ENCODE measurements around the gene U2AF2.

The U2AF2 gene

GRCh38 chr19:55645512-55645881, 9.3 kb upstream of the U2AF2 start:
- no peak overlapping the region for H3K4me3 ChIP-seq (ENCODE audit: low read length)
- peaks cover 42% of the 10 kb centered on the region for H3K4me1 ChIP-seq (ENCODE audit: control insufficient read depth, insufficient read depth, low read length)
- H3K9me3 ChIP-seq (ENCODE audit: control insufficient read depth, low read length) = no peaks in the 10 kb centered on the region
- no peaks in the 10 kb centered on the region for H3K27me3 ChIP-seq (replicated peaks; ENCODE audit: control insufficient read depth, insufficient read depth, low read length)
- peaks cover 13% of the 10 kb centered on the region for H3K36me3 ChIP-seq (ENCODE audit: control insufficient read depth, insufficient read depth, low read length, severe bottlenecking)
- no peak overlapping the region for H3K9ac ChIP-seq (ENCODE audit: low read length)
- DNase-seq (ENCODE audit: low read depth) = no peak

- Histone ChIP-seq H3K27me3 (replicated peaks; ENCODE audit: control insufficient read depth, insufficient read depth, low read length) (no peaks in the 10 kb centered on the region), H3K4me1 (ENCODE audit: control insufficient read depth, insufficient read depth, low read length) (peaks cover 40% of the 10 kb centered on the region), H3K9me3 (ENCODE audit: control insufficient read depth, low read length) (no peaks in the 10 kb centered on the region), H3K36me3 (ENCODE audit: control insufficient read depth, insufficient read depth, low read length, severe bottlenecking) (peaks cover 13% of the 10 kb centered on the region), H3K4me3 (ENCODE audit: low read length) (peak overlapping the region; percentile 89), H3K9ac (ENCODE audit: low read length) (peak overlapping the region; percentile 95)
- no peak for DNase-seq (ENCODE audit: low read depth)
Measured at GRCh38 chr19:55646889-55647731, 7.7 kb upstream of the U2AF2 start.

GRCh38 chr19:55647732-55648584, 6.9 kb upstream of the U2AF2 start, which contains the start of gene CCDC106:
Gene CCDC106, plus strand, starts transcription at chr19:55648212. Its CDS starts 835 bp downstream, at chr19:55649047.
- peak within 1 kb of the TSS; percentile 95 for H3K9ac ChIP-seq (ENCODE audit: low read length)
- H3K4me1 ChIP-seq (ENCODE audit: control insufficient read depth, insufficient read depth, low read length) = peaks cover 34% of the 10 kb centered on the region
- DNase-seq (ENCODE audit: low read depth) = peak; percentile 86
- H3K27me3 ChIP-seq (replicated peaks; ENCODE audit: control insufficient read depth, insufficient read depth, low read length) = no peaks in the 10 kb centered on the region
- H3K36me3 ChIP-seq (ENCODE audit: control insufficient read depth, insufficient read depth, low read length, severe bottlenecking) = peaks cover 17% of the 10 kb centered on the region
- no peaks in the 10 kb centered on the region for H3K9me3 ChIP-seq (ENCODE audit: control insufficient read depth, low read length)
- H3K4me3 ChIP-seq (ENCODE audit: low read length) = peak within 1 kb of the TSS; percentile 89

GRCh38 chr19:55648585-55649267, 6.1 kb upstream of the U2AF2 start:
- Histone ChIP-seq H3K9me3 (ENCODE audit: control insufficient read depth, low read length) (no peaks in the 10 kb centered on the region), H3K4me1 (ENCODE audit: control insufficient read depth, insufficient read depth, low read length) (peaks cover 30% of the 10 kb centered on the region), H3K36me3 (ENCODE audit: control insufficient read depth, insufficient read depth, low read length, severe bottlenecking) (peaks cover 17% of the 10 kb centered on the region), H3K9ac (ENCODE audit: low read length) (peak overlapping the region; percentile 95), H3K27me3 (replicated peaks; ENCODE audit: control insufficient read depth, insufficient read depth, low read length) (no peaks in the 10 kb centered on the region), H3K4me3 (ENCODE audit: low read length) (peak overlapping the region; percentile 89)
- DNase-seq (ENCODE audit: low read depth) = no peak

- H3K9me3 ChIP-seq (ENCODE audit: control insufficient read depth, low read length) = no peaks in the 10 kb centered on the region
- H3K36me3 ChIP-seq (ENCODE audit: control insufficient read depth, insufficient read depth, low read length, severe bottlenecking) = peaks cover 16% of the 10 kb centered on the region
- no peak for DNase-seq (ENCODE audit: low read depth)
- peak overlapping the region; percentile 89 for H3K4me3 ChIP-seq (ENCODE audit: low read length)
- H3K27me3 ChIP-seq (replicated peaks; ENCODE audit: control insufficient read depth, insufficient read depth, low read length) = no peaks in the 10 kb centered on the region
- H3K9ac ChIP-seq (ENCODE audit: low read length) = peak overlapping the region; percentile 95
- peaks cover 26% of the 10 kb centered on the region for H3K4me1 ChIP-seq (ENCODE audit: control insufficient read depth, insufficient read depth, low read length)
Measured at GRCh38 chr19:55649268-55650125, 5.3 kb upstream of the U2AF2 start.

GRCh38 chr19:55650126-55650557, 4.7 kb upstream of the U2AF2 start:
- H3K9me3 ChIP-seq (ENCODE audit: control insufficient read depth, low read length) = no peaks in the 10 kb centered on the region
- no peak overlapping the region for H3K4me3 ChIP-seq (ENCODE audit: low read length)
- peaks cover 19% of the 10 kb centered on the region for H3K4me1 ChIP-seq (ENCODE audit: control insufficient read depth, insufficient read depth, low read length)
- peaks cover 10% of the 10 kb centered on the region for H3K36me3 ChIP-seq (ENCODE audit: control insufficient read depth, insufficient read depth, low read length, severe bottlenecking)
- no peak for DNase-seq (ENCODE audit: low read depth)
- no peak overlapping the region for H3K9ac ChIP-seq (ENCODE audit: low read length)
- no peaks in the 10 kb centered on the region for H3K27me3 ChIP-seq (replicated peaks; ENCODE audit: control insufficient read depth, insufficient read depth, low read length)

GRCh38 chr19:55650602-55651230, 4.1 kb upstream of the U2AF2 start:
- no peak overlapping the region for H3K9ac ChIP-seq (ENCODE audit: low read length)
- H3K4me1 ChIP-seq (ENCODE audit: control insufficient read depth, insufficient read depth, low read length) = peaks cover 19% of the 10 kb centered on the region
- no peak for DNase-seq (ENCODE audit: low read depth)

GRCh38 chr19:55651236-55651635, 3.6 kb upstream of the U2AF2 start:
- peaks cover 4% of the 10 kb centered on the region for H3K36me3 ChIP-seq (ENCODE audit: control insufficient read depth, insufficient read depth, low read length, severe bottlenecking)
- no peaks in the 10 kb centered on the region for H3K27me3 ChIP-seq (replicated peaks; ENCODE audit: control insufficient read depth, insufficient read depth, low read length)
- no peak overlapping the region for H3K9ac ChIP-seq (ENCODE audit: low read length)
- H3K4me1 ChIP-seq (ENCODE audit: control insufficient read depth, insufficient read depth, low read length) = peaks cover 24% of the 10 kb centered on the region
- no peak for DNase-seq (ENCODE audit: low read depth)
- no peak overlapping the region for H3K4me3 ChIP-seq (ENCODE audit: low read length)
- no peaks in the 10 kb centered on the region for H3K9me3 ChIP-seq (ENCODE audit: control insufficient read depth, low read length)

More at GRCh38 chr19:55650602-55651230, 4.1 kb upstream of the U2AF2 start:
- H3K27me3 ChIP-seq (replicated peaks; ENCODE audit: control insufficient read depth, insufficient read depth, low read length) = no peaks in the 10 kb centered on the region
- peaks cover 4% of the 10 kb centered on the region for H3K36me3 ChIP-seq (ENCODE audit: control insufficient read depth, insufficient read depth, low read length, severe bottlenecking)
- no peak overlapping the region for H3K4me3 ChIP-seq (ENCODE audit: low read length)
- no peaks in the 10 kb centered on the region for H3K9me3 ChIP-seq (ENCODE audit: control insufficient read depth, low read length)

GRCh38 chr19:55652311-55653128, 2.3 kb upstream of the U2AF2 start:
- no peaks in the 10 kb centered on the region for H3K9me3 ChIP-seq (ENCODE audit: control insufficient read depth, low read length)
- H3K9ac ChIP-seq (ENCODE audit: low read length) = no peak overlapping the region
- no peaks in the 10 kb centered on the region for H3K27me3 ChIP-seq (replicated peaks; ENCODE audit: control insufficient read depth, insufficient read depth, low read length)
- H3K36me3 ChIP-seq (ENCODE audit: control insufficient read depth, insufficient read depth, low read length, severe bottlenecking) = peaks cover 4% of the 10 kb centered on the region
- peaks cover 31% of the 10 kb centered on the region for H3K4me1 ChIP-seq (ENCODE audit: control insufficient read depth, insufficient read depth, low read length)
- no peak overlapping the region for H3K4me3 ChIP-seq (ENCODE audit: low read length)
- DNase-seq (ENCODE audit: low read depth) = no peak

All from adipocyte (in vitro differentiated cells).